Measurements from ENCODE around the gene SPSB3.

SPSB3 gene

DNA sequence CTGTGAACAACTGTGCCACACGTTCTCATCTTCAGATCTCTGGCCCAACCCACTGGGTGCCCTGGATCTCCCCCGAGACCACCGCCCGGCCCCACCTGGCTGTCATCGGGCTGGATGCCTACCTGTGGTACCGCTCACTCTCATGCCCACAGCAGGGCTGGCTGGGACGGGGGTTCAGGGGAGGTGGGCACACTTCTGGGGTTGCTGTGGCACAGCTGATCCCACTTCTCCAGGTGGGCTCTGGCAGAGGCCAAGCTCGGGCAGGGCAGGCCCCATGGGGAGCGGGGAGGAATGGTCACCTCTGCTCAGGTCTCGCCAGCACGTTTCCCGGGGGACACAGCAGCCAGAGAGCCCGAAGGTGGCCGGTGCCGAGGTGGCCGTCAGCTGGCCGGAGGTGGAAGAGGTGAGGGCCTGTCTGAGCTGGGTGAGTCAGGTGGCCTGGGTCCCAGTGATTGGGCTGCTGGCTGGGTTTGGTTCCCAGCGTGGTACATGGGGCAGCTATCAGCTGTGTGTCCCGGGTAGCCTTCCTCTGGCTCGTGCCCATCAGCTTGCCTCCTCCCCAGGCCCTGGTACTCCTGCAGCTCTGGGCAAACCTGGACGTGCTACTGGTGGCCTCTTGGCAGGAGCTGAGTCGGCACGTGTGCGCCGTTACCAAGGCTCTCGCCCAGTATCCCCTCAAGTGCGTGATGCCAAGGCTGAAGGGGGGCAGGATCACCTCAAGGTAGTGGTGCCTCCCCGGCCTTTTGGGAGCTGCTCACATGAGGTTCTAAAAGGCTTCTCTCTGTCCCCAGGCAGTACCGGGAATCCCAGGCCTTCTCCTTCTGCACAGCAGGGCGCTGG lies 7.1 kb downstream of the SPSB3 start:
- Histone ChIP-seq H3K27ac (no peak overlapping the region), H3K4me1 (peaks cover 0 to 54% (median 30%) of the 10 kb centered on the region in 4 donors), H3K9me3 (no peaks in the 10 kb centered on the region), H3K36me3 (peaks cover 23 to 55% (median 50%) of the 10 kb centered on the region in 3 donors), H3K4me3 (no peak overlapping the region), H3K27me3 (no peaks in the 10 kb centered on the region)
- intact Hi-C loops (cut with DNase I; ENCODE audit: low total_unique reads), result no loop called here
- TF ChIP-seq, protein P1, sequence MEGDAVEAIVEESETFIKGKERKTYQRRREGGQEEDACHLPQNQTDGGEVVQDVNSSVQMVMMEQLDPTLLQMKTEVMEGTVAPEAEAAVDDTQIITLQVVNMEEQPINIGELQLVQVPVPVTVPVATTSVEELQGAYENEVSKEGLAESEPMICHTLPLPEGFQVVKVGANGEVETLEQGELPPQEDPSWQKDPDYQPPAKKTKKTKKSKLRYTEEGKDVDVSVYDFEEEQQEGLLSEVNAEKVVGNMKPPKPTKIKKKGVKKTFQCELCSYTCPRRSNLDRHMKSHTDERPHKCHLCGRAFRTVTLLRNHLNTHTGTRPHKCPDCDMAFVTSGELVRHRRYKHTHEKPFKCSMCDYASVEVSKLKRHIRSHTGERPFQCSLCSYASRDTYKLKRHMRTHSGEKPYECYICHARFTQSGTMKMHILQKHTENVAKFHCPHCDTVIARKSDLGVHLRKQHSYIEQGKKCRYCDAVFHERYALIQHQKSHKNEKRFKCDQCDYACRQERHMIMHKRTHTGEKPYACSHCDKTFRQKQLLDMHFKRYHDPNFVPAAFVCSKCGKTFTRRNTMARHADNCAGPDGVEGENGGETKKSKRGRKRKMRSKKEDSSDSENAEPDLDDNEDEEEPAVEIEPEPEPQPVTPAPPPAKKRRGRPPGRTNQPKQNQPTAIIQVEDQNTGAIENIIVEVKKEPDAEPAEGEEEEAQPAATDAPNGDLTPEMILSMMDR (IDR thresholded peaks at IDR 0.05), result no peak
- no peak for DNase-seq

DNA sequence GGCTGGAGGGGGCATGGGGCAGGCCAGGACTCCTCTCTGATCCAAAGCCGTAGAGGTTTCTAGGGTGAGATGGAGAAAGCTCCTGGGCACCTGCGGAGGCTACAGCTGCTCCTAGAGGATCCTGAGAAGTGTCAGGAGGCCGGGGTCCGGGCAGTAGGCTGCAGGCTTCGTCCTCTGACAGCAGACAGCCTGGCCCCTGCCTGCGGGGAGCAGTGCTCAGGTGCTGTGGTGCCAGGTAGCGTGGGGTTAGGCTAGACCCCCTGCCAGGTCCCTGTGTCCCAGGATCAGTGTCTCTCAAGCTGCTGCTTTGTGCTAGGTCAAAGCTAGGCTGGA lies 8.0 kb downstream of the SPSB3 start:
- Histone ChIP-seq H3K4me1 (peaks cover 0 to 55% (median 33%) of the 10 kb centered on the region in 4 donors), H3K4me3 (peak overlapping the region; percentile 87 to 99), H3K9me3 (no peaks in the 10 kb centered on the region), H3K27me3 (no peaks in the 10 kb centered on the region), H3K27ac (peak overlapping the region; percentile 85 to 95), H3K36me3 (peaks cover 23 to 50% (median 42%) of the 10 kb centered on the region in 3 donors)
- TF ChIP-seq, protein P1 (IDR thresholded peaks at IDR 0.05), result no peak
- intact Hi-C loops (cut with DNase I; ENCODE audit: low total_unique reads), result no loop called here
- no peak for DNase-seq

DNA sequence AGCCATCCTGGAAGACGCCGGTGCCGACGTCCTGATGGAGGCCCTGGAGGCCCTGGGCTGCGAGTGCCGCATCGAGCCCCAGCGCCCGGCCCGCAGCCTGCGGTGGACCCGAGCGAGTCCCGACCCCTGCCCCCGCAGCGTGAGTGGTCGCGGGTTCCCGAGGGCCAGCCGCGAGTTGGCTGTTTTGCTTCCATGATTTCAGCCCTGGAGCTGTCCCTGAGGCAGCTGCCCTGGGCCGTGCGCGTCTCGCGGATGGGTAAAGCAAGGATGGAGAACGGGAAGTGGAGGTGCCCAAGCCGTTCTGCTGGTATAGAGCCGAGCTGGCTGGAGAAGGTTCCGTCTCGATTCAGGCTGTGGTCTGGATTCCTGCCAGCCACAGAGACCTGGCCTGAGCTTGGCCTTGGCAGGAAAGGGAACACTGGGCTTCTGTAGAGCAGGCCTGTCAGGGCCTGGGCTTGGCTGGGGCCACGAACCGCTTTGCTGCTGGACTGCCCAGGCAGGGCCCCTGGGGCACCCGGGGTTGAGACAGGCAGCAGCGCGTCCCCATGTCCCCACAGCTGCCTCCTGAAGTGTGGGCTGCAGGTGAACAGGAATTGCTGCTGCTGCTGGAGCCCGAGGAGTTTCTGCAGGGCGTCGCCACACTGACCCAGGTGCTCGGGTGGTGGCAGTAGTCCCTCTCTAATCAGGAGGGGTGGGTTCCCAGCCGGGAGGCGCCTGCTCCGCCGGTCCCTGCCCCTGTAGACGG lies 8.5 kb downstream of the SPSB3 start:
- Histone ChIP-seq H3K36me3 (peaks cover 23 to 50% (median 39%) of the 10 kb centered on the region in 3 donors), H3K4me3 (peak overlapping the region; percentile 87 to 99), H3K27ac (peak overlapping the region; percentile 85 to 95), H3K27me3 (no peaks in the 10 kb centered on the region), H3K4me1 (peaks cover 0 to 57% (median 35%) of the 10 kb centered on the region in 4 donors), H3K9me3 (no peaks in the 10 kb centered on the region)
- no peak for DNase-seq
- intact Hi-C loops (cut with DNase I; ENCODE audit: low total_unique reads), result no loop called here
- TF ChIP-seq, protein P1 (IDR thresholded peaks at IDR 0.05), result no peak

DNA sequence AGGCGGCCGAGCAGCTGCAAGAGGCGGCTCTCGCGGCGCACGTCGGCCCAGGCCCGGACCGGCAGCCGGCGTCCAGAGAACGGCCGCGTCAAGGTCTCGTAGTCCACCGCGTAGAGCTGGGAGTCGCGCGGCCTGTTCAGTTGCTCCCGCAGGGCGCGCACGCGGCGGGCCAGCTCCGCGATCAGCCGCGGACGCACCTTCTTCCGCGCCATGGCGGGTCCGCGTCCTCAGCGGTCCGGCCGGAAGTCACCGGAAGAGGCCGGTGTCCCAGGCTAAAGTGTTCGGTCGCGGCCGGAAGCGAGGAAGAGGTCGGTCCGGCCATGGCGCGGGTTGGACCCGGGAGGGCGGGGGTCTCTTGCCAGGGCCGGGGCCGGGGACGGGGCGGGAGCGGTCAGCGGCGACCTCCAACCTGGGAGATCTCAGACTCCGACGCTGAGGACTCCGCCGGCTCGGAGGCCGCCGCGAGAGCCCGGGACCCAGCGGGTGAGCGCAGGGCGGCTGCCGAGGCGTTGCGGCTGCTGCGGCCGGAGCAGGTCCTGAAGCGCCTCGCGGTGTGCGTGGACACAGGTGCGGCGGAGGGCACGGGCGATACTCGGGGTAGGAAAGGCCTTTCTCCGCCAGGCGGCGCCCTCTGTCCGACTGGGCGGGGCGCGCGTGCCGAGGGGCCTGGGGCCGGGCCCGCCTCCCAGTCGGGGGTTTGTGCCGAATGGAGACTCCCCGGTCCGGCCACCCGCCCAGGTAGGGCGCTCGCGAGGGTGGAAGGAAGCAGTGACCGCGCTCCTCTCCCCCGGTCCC lies 9.3 kb downstream of the SPSB3 start, which contains the start of gene MRPS34:
Gene MRPS34 (minus strand): TSS at position 227 of the 795 bp plus-strand sequence. CDS start 15 bp downstream, at position 212.
- peak; percentile 77 to 87 for DNase-seq
- intact Hi-C loops (cut with DNase I; ENCODE audit: low total_unique reads), result no loop called here

More for the DNA sequence above, 9.3 kb downstream of the SPSB3 start, which contains the start of gene MRPS34:
- H3K27ac ChIP-seq, result peak within 1 kb of the TSS; percentile 85 to 95
- H3K9me3 ChIP-seq, result no peaks in the 10 kb centered on the region
- H3K4me1 ChIP-seq, result peaks cover 0 to 56% (median 35%) of the 10 kb centered on the region in 4 donors
- H3K27me3 ChIP-seq, result no peaks in the 10 kb centered on the region
- peaks cover 23 to 50% (median 40%) of the 10 kb centered on the region in 3 donors for H3K36me3 ChIP-seq
- H3K4me3 ChIP-seq, result peak within 1 kb of the TSS; percentile 87 to 99
- TF ChIP-seq, protein P1 (IDR thresholded peaks at IDR 0.05), result peak; percentile 58 to 63
